GM21367 (cell line): Measurements from ENCODE around the gene MYT1.
"Not testable (repeated sequence)": the region's sequence is repeated elsewhere in the genome, so short reads cannot be mapped to it uniquely, and the experiment has no call there.

Experiments used
- ATAC-seq: cut with Tn5 transposase; IDR thresholded peaks from one replicate; pipeline ENCODE4 v1.9.1; 2021; ENCODE audit not compliant: unreplicated experiment

The MYT1 gene

GRCh38 chr20:64260239-64260638 is 96.0 kb downstream of the MYT1 start:
- no peak for ATAC-seq

- no peak for ATAC-seq
Measured at GRCh38 chr20:64261138-64261537, 96.9 kb downstream of the MYT1 start.

- no peak for ATAC-seq
Measured at GRCh38 chr20:64264091-64264490, 99.8 kb downstream of the MYT1 start.

GRCh38 chr20:64265201-64265600 is 100.9 kb downstream of the MYT1 start:
- no peak for ATAC-seq

- no peak for ATAC-seq
Measured at GRCh38 chr20:64266988-64267387, 102.7 kb downstream of the MYT1 start.

GRCh38 chr20:64268174-64268573 is 103.9 kb downstream of the MYT1 start:
- no peak for ATAC-seq

GRCh38 chr20:64269604-64270411 is 105.6 kb downstream of the MYT1 start:
- ATAC-seq = no peak

GRCh38 chr20:64271636-64272035 is 107.4 kb downstream of the MYT1 start:
- ATAC-seq = no peak

- ATAC-seq = no peak
Measured at GRCh38 chr20:64273109-64273508, 108.9 kb downstream of the MYT1 start.

- ATAC-seq = no peak
Measured at GRCh38 chr20:64276817-64277216, 112.6 kb downstream of the MYT1 start.

GRCh38 chr20:64277571-64278316 is 113.5 kb downstream of the MYT1 start:
- no peak for ATAC-seq

GRCh38 chr20:64278317-64278681 is 114.0 kb downstream of the MYT1 start:
- no peak for ATAC-seq

GRCh38 chr20:64279826-64280459 is 115.7 kb downstream of the MYT1 start:
- no peak for ATAC-seq

- ATAC-seq = no peak
Measured at GRCh38 chr20:64280460-64280843, 116.2 kb downstream of the MYT1 start.

GRCh38 chr20:64283646-64284045 is 119.4 kb downstream of the MYT1 start:
- no peak for ATAC-seq

- ATAC-seq = peak; percentile 87
Measured at GRCh38 chr20:64285579-64286446, 121.6 kb downstream of the MYT1 start.

GRCh38 chr20:64286447-64287263 is 122.4 kb downstream of the MYT1 start:
- ATAC-seq = not testable (repeated sequence)

GRCh38 chr20:64287264-64287590 is 123.0 kb downstream of the MYT1 start:
- ATAC-seq = not testable (repeated sequence)
